WI38 (cell line): Measurements from ENCODE around the gene SMIM23.

Experiments
- H3K4me3 ChIP-seq: 2 replicates; pipeline ENCODE4 v1.5.1; 2011; ENCODE audit warnings: low read depth, mild to moderate bottlenecking, control low read depth, low read length
- TF ChIP-seq, protein P1 (sequence below): IDR thresholded peaks from 2 replicates; pipeline ENCODE4 v1.5.1; 2012; ENCODE audit warnings: low read depth, mild to moderate bottlenecking, control low read depth, low read length

Gene SMIM23

DNA sequence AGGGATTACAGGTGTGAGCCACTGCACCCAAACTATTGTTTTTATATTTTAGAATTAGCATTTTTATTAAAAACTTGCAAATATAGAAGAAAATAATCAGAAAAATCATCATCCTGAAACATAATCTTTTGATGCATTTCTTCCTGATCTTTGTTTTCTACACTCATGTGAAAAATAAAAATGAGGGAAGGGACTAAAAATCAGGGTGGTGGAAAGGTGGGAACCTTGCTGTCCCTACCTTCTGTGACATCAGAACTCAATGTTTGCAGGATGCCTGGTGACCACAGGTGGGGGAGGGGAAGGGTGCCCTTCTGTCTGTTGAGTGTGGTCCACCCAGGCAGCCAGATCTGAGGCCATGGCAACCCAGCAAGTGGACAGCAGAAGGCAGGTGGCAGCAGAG lies at the start of gene SMIM23:
Gene SMIM23, plus strand, starts transcription at position 301 of the 400 bp plus-strand sequence. Its CDS starts 55 bp downstream, at position 356.
- TF ChIP-seq, protein P1, sequence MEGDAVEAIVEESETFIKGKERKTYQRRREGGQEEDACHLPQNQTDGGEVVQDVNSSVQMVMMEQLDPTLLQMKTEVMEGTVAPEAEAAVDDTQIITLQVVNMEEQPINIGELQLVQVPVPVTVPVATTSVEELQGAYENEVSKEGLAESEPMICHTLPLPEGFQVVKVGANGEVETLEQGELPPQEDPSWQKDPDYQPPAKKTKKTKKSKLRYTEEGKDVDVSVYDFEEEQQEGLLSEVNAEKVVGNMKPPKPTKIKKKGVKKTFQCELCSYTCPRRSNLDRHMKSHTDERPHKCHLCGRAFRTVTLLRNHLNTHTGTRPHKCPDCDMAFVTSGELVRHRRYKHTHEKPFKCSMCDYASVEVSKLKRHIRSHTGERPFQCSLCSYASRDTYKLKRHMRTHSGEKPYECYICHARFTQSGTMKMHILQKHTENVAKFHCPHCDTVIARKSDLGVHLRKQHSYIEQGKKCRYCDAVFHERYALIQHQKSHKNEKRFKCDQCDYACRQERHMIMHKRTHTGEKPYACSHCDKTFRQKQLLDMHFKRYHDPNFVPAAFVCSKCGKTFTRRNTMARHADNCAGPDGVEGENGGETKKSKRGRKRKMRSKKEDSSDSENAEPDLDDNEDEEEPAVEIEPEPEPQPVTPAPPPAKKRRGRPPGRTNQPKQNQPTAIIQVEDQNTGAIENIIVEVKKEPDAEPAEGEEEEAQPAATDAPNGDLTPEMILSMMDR: no peak
- H3K4me3 ChIP-seq: no peak within 1 kb of the TSS

DNA sequence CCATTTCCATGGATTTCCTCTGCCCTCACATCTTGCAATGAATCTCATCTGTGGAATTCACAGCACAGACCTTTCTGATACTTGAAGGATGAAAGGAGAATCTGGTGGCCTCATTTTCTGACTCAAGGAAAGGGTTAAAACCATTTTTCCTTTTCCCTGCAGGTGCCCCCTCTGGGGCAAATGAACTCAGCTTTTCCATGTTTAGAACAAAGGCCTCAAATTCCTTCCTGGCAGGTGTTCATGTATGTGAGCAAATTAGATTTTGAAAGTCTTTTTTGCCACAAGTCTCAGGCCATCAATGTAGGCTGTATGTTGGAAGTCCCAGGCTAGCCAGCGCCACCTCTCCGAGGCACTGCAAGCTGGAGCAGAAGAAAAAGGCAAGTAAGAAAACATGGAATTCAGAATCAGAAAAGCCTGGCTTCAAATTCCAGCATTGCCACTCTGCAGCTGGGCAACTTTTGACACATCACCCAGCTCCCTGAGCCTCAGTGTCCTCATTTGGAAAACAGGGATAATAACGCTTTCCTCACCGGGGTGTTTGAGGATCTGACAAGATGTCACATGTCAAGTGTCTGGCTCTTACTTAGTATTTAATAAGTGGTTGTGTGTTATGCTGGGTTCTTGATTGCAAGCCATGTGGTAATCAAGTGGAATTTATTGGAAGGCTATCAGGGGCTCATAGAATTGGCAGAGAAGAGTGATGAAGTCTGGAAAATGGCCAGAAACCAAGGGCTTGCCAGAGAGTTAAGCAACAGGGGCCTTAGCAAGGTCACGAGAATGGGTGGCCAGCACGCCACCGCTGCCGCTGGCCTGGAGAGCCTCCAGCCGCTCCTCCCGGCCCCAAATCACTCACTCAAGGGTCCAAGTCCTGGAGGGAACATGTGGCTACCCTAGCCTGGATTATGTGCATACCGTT lies 48.4 kb upstream of the SMIM23 start:
- no peak overlapping the region for H3K4me3 ChIP-seq
- TF ChIP-seq, protein P1: no peak

DNA sequence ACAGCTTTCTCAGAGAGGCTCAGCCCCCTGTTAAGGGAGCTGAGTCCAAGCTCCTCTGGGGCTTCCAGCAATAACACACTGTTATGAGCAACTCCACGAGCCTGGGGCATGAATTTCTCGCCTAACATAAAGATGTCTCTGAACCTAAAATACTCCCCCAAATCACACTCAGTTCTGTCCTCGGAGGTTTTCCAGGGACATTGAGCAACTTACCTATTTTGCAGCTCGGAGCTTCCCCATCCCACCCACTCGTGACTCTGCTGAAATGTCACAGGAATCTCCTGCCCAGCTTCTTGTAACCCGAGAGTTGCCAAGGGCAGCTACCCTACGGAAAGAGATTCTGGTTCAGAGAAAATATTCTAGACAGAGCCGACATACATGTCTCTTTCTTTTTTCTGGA lies 47.1 kb upstream of the SMIM23 start:
- no peak overlapping the region for H3K4me3 ChIP-seq
- TF ChIP-seq, protein P1: no peak

DNA sequence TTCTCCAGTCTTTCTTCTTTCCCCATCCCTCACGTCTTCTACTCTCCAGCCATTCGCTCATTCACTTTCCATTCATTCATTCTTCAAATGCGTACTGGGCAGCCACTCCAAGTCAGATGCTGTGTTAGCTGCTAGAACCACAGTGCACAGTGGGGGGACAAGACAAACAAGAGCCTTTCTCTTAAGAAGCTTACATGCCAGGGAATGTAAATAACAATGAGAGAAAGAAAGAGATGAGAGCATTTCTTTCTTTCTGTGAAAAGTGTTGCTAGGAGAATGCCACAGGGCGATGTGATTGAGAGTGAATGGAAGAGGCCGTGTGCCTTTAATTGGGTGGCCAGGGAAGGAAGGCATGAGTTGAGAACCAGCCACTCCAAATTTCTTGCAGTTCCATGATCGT lies 46.3 kb upstream of the SMIM23 start:
- no peak overlapping the region for H3K4me3 ChIP-seq
- TF ChIP-seq, protein P1: no peak

DNA sequence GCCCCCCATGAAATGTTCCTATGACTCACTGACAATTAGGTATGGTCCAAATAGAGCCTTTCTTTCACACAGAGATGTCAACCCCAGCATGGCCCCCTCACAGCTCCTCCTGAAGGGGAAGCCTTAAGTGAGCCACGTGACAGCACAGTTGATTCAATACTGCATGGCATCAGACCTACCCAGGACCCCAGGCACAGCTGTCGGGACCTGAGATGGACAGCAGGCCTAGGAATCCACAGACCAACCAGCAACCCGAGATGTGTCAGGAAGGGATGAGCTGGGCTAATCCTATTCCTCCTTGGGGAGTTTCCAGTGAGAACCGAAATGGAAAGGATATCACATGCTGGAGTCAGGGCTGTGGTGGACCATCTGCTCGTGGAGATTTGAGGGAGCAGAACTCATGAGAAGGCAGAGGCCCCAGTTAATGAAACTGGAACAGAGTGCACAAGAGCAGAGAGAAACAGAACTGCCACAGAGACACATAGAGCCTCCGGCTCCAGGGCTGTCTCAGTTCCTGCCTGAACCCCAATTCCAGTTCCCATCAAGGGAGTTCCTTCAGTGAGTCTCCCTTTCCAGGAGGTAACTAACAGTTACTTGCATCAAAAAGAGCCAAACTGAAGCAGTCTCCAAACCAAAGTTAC lies 42.1 kb upstream of the SMIM23 start:
- H3K4me3 ChIP-seq: no peak overlapping the region
- TF ChIP-seq, protein P1: no peak

DNA sequence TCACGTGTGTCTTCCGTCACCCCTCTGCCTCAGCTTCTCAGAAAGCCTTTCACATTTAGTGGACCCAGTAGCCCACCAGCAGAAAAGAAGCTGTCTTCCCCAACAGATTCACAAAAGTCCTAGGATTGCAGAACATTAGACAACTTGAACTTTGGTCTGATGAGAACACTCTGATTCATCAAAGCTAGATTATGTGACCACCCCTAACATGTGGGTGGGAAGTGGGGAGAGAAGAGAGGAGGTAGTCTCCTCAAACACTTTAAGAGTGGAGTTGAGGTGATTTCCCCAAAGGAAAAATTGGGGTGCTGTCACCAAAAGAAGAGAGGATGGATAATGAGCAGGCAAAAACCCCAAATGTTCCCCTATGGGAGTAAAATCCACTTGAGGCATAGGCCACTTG lies 41.4 kb upstream of the SMIM23 start:
- TF ChIP-seq, protein P1: no peak
- no peak overlapping the region for H3K4me3 ChIP-seq

DNA sequence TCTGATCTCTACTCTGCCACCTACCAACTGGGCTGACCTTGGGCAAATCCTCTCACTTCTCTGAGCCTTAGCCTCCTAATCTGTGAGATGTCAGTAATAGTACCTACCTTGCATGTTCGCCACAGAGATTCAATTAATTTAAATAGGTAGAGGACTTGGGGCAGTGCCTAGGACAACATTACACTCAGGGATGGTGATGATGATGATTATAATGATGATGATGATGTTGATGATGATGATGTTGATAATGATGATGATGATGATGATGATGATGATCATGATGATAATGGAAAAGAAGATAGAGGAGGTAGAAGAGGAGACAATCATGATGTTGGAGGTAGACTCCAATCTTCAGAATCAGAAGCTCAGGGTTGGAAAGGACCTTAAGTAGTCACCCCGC lies 40.7 kb upstream of the SMIM23 start:
- TF ChIP-seq, protein P1: no peak

More for the DNA sequence above, 40.7 kb upstream of the SMIM23 start:
- no peak overlapping the region for H3K4me3 ChIP-seq
